ENCODE data around the gene KRTAP9-3.

The KRTAP9-3 gene

GRCh38 chr17:41278176-41278955, 46.1 kb downstream of the KRTAP9-3 start:
- DNase-seq = no peak
- intact Hi-C loops (cut with DNase I; ENCODE audit: low total_unique reads) = no loop called here
- Histone ChIP-seq H3K36me3 (no peaks in the 10 kb centered on the region), H3K27ac (no peak overlapping the region), H3K27me3 (peaks cover 0 to 3% of the 10 kb centered on the region in 2 donors), H3K9me3 (no peaks in the 10 kb centered on the region), H3K4me3 (no peak overlapping the region), H3K4me1 (no peaks in the 10 kb centered on the region)
- no peak for TF ChIP-seq CTCF (IDR thresholded peaks at IDR 0.05)
